ENCODE data around the gene CARD11.
A peak's percentile ranks its signal among the peaks of the same experiment; 100 is the strongest.
"Not testable (repeated sequence)": the region's sequence is repeated elsewhere in the genome, so short reads cannot be mapped to it uniquely, and the experiment has no call there.

CARD11 gene

GRCh38 chr7:3065724-3066143 lies 22.1 kb upstream of the CARD11 start:
- no peak for DNase-seq (ENCODE audit: low read depth in 2 of 2, low spot score in 1 of 2)

GRCh38 chr7:3064067-3064466 lies 20.4 kb upstream of the CARD11 start:
- no peak for DNase-seq (ENCODE audit: low read depth in 2 of 2, low spot score in 1 of 2)

DNA sequence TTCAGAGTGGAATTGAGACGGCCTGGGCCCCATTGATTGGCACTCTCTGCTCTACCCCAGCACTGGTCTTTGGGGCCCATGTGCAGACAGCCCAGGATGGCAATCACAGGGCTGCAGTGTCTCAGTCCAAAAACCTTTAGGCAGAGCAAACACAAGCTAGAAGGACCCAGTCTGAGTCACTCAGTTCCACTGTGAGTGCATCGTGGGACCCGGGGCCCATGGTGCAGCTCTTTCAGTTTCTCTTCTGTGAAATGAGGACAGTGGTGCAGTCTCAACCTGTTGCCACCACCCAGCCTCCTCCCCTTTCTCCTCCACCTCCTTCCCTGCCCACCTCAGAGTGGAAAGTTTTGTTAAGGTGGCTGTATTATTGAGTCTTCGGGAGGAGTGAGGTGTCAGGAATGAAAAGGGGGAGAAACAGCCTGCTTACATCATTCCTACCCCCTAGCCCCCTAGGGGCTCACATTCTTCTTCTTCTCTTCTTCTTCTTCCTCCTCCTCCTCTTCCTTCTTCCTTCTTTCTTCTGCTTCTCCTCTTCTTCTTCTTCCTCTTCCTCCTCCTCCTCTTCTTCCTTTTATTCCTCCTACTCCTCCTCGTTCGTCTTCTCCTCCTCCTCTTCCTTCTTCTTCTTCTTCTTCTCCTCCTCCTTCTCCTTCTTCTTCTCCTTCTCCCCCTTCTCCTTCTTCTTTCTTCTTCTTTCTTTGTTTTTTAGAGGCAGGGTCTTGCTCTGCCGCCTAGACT lies 19.5 kb upstream of the CARD11 start:
- DNase-seq (ENCODE audit: low read depth in 2 of 2, low spot score in 1 of 2): peak; percentile 54 to 76

DNA sequence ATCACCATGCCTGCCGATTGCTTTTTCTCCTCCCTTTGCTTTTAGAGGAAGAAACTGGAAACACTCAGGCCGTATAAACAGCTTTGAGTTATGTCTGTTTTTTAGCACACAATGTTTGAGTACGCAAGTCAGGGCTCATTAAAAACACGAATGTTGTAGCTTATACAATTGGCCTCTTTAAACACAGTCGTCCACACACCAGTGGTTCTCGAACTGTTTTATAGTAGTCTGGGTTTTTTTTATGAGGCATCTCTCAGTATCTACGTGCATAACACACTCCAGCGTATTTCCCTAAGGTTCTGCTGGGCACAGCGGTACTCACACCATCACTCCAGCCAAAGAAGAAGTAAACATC lies 13.4 kb upstream of the CARD11 start:
- DNase-seq (ENCODE audit: low read depth in 2 of 2, low spot score in 1 of 2): no peak

GRCh38 chr7:3056234-3057065 lies 12.8 kb upstream of the CARD11 start:
- no peak for DNase-seq (ENCODE audit: low read depth in 2 of 2, low spot score in 1 of 2)

- no peak for DNase-seq (ENCODE audit: low read depth in 2 of 2, low spot score in 1 of 2)
These were observed 12.0 kb upstream of the CARD11 start for GRCh38 chr7:3055626-3056025.

DNA sequence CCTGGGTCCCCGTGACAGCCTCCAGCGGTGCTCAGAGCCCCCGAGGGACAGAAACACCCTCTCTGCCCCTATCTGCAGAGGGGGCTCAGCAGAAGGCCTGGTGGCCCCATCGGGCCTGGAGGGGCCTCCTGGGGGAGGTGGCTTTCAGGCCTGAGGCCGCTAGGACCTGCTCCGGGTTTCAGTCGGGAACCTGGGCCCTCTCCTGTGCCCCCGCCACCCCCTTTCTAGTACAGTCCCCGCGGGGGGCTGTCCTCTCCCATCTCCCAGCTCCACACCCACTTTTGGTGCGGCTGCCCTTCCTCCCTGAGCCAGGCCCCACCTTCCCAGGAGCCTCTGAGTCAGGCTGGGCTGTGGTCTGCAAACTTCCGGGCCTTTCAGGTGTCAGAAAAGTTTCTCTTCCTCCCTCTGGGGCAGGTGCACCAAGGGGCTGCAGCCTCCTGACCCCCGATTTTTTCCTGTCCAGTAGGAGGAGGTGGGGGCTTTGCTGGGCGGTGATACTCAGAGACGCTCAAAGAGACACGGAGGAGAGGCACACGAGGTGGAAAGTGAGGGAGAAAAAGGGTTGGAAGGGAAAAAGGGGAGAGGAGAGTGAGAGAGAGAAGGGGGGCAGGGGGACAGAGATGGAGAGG lies 692 bp downstream of the CARD11 start:
- peak in 1 of 2 donors; percentile 53 for DNase-seq (ENCODE audit: low read depth in 2 of 2, low spot score in 1 of 2)

DNA sequence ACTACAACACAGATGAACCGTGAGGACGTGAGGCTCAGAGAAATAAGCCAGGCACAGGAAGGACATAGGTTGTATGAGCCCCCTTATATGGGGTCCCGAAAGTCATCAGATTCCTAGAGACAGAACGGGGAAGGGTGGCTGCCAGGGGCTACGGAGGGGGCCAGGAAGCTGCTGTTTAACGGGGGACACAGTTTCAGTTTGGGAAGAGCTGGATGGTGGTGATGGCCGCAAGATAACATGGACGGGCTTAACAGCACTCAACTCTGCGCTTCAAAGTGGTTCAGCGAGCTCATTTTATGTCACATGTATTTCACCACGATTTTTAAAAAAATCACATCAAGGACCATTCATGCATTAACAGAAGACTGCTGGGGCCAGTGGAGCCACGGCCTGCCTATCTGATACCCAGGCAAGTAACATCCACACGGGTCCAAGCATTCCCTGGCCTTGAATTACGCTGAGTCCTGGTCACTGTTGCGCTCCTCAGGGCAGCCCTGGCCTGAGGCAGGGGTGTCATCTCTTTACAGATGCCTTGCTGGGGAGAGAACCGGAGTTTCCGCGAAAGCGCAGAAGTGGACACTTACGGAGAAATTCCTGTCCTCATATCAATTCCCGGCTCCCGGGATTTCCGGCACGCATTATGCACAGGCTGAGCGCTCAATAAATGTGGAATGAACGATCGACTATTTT lies 1.5 kb downstream of the CARD11 start:
- DNase-seq (ENCODE audit: low read depth in 2 of 2, low spot score in 1 of 2): no peak

GRCh38 chr7:3039787-3040186 lies 3.9 kb downstream of the CARD11 start:
- no peak for DNase-seq (ENCODE audit: low read depth in 2 of 2, low spot score in 1 of 2)

DNA sequence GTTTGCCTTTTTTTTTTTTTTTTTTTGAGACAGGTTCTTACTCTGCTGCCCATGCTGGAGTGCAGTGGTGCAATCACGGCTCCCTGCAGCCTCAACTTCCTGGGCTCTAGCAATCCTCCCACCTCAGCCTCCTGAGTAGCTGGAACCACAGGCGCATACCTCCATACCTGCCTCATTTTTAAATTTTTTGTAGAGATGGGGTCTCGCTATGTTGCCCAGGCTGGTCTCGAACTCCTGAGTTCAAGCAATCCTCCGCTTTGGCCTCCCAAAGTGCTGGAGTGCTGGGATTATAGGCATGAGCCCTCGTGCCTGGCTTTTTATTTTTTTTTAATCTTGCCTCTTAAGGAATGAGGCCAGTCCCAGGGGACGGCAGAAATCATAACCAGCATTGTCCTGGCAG lies 5.7 kb downstream of the CARD11 start:
- DNase-seq (ENCODE audit: low read depth in 2 of 2, low spot score in 1 of 2): not testable (repeated sequence)

DNA sequence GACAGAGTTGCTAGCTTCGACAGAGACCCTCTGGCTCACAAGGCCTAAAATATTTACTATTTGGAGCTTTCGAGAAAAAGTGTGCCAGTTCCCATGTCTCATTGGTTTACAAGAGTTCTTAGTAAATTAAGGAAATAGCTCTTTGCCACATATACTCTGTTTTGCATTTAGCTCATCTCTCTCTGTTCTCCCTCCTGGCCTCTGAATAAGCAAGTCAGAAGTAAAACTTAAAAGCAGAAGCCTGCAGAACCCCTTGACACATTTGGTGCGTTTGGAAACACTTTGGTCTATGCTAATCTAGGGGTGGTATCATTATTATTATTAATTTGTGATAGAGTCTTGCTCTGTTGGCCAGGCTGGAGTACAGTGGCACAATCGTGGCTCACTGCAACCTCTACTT lies 6.4 kb downstream of the CARD11 start:
- no peak for DNase-seq (ENCODE audit: low read depth in 2 of 2, low spot score in 1 of 2)

DNA sequence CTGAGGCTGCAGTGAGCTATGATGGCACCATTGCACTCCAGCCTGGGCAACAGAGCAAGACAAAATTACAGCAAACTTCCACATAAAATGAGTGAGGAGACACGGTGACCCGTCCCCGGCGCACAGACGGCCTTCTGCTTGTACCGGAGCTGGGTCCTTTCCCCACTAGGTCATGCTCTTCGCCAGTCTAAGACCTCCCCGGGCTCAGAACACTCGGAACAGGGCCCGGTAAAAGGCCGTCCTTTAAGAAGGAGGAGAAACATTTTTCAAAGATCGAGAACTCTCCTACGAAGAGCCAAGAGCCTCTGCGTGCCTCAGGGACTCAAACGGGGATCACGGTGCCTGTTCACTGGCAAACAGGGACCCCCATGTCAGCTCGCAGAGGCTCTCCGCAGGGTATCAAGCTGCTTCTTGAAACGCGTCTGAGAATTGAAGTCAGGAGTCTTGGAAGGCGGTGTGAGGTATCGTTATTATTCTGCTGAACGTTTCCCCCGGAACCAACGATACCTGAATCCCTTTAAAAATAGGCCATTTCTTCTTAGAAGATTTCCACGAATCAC lies 9.0 kb downstream of the CARD11 start:
- DNase-seq (ENCODE audit: low read depth in 2 of 2, low spot score in 1 of 2): no peak

DNA sequence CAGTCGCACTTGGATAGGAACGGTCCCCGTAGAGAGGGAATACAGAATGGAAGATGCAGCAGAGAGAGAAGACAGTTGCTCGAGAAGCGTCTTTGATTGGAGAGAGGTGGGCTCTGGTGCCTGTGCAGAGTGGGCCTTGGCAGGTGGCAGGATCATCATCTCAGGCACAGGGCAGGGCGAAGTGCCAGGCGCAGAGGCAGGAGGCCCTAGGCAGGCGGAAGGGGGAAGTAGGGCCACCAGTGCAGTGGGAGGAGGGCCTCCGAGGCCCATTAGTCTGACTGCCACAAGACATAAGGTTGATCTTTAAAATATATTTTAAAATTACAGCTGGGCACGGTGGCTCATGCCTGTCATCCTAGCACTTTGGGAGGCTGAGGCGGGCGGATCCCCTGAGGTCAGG lies 10.1 kb downstream of the CARD11 start:
- no peak for DNase-seq (ENCODE audit: low read depth in 2 of 2, low spot score in 1 of 2)

GRCh38 chr7:3033136-3033535 lies 10.5 kb downstream of the CARD11 start:
- no peak for DNase-seq (ENCODE audit: low read depth in 2 of 2, low spot score in 1 of 2)

DNA sequence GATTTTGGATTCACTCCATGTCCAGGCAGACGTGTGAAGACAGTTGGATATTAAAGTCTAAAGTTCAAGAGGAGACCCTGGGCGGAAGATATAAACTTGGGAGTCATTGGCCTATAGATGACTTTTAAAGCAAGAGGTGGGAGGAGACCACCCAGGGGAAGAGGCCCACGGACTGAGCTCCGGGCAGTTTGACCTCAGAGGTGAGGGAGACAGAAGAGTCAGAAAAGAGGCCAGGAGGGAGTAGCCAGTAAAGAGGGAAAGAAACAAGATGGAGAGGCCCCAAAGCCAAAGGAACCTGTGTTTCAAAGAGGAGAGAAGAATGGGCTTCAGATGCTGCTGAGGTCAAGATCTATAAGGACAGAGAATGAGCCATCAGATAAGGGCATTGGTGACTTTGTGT lies 11.4 kb downstream of the CARD11 start:
- DNase-seq (ENCODE audit: low read depth in 2 of 2, low spot score in 1 of 2): no peak

DNA sequence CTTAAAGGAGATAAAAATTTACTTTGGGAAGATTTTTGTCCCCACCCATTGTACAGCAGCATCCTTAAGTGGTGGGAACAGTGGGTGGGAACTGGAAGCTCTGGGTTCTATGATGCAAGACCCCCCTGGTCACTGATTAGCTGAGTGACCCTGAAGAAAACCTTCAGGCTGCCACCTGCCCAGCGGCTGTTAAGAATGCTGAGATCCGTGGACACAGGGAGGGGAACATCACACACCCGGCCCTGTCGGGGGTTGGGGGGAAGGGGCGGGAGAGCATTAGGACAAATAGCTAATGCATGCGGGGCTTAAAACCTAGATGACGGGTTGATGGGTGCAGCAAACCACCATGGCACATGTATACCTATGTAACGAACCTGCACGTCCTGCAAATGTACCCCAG lies 14.5 kb downstream of the CARD11 start:
- no peak for DNase-seq (ENCODE audit: low read depth in 2 of 2, low spot score in 1 of 2)

GRCh38 chr7:3028758-3029093 lies 14.9 kb downstream of the CARD11 start:
- DNase-seq (ENCODE audit: low read depth in 2 of 2, low spot score in 1 of 2): no peak

DNA sequence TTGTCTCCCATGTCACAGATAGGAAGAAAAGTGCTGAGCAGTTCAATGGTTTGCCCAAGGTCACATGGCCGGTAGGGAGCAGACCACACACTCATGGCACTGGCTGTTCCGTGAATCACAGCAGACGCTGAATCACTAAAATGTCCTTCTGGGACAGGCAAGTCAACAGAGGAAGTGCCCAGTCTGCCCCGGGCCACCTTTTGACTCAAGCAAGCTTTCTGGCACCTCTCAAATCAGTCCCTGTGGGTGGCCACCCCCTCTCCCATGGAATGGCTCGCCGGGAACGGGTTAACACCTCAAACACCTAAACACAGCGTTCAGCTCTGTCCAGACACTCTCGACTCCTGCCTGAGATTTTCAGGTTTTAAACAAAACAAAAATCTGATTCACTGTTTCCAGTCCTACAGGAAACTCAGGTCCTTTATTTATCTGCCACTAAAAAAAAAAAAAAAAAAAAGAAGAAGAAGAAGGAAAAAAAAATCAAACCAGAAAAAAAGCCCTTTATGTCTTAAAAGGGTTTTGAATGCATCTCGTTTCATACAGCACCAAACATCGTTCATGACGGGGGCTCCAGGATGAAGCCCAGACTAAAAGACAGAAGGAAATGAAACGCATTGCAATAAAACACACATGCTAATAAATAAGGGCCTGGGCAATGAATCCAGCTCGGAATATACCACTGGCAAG lies 15.5 kb downstream of the CARD11 start:
- peak in 1 of 2 donors; percentile 9 for DNase-seq (ENCODE audit: low read depth in 2 of 2, low spot score in 1 of 2)

DNA sequence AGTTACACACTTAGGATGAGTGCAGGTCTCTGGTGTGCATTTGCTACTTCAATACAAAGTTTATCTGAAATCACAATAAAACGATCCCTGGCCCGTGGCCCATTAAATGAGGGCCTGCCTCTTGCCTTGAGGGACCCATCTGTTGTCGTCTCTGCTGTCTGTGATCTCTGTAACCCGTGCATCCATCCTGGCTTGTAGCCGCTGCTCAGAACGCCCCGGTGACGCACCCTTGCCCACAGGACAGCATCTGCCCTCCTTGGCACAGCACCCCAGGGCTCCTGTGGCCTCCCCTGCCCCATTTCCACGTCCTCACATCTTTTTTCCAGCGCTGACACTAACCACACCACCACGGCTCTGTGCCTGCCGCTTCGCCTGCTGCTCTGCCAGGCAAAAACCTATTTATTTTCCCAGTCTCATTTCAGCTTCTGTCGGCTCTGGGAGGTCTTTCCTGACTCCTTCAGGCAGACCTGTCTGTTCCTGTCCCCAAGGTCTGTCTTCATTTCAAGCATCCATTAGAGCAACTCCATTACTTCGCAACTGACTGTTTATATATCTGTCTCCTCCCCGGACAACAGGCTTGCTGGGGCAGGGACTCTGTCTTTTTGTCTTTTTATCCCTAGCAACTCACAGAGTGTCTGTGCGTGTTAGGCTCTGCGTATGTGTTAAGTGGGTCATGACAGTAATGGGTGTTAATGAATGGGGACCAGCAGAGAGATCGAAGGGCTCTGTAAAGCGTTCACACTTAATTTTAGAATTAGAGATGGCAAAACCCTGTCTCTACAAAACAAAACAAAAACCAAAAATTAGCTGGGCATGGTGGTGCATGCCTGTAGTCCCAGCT lies 16.4 kb downstream of the CARD11 start:
- DNase-seq (ENCODE audit: low read depth in 2 of 2, low spot score in 1 of 2): no peak

GRCh38 chr7:3025616-3026015 lies 18.1 kb downstream of the CARD11 start:
- DNase-seq (ENCODE audit: low read depth in 2 of 2, low spot score in 1 of 2): no peak
